Cardiac fibroblast (primary cell): Measurements from ENCODE around the gene SFT2D3.

Source experiments
- DNase-seq, 2 donors: peaks; one replicate each; pipeline versions ENCODE4 v3.0.0 to v3.0.0-alpha.2; 2010; ENCODE audit warnings: low read depth in 2 of 2
- H3K4me3 ChIP-seq, 2 donors: replicated peaks in 1 of 2; 1 replicate in 1 of 2; 2 replicates in 1 of 2; pipeline ENCODE4 v1.5.1; 2011; ENCODE audit warnings: low read depth in 2 of 2, low read length in 2 of 2, mild to moderate bottlenecking in 2 of 2, moderate library complexity in 1 of 2
- TF ChIP-seq, protein P1 (sequence below): IDR thresholded peaks from one replicate; pipeline ENCODE4 v1.5.1; 2011; ENCODE audit warnings: low read depth, mild to moderate bottlenecking, low read length, inconsistent platforms

Gene SFT2D3

DNA sequence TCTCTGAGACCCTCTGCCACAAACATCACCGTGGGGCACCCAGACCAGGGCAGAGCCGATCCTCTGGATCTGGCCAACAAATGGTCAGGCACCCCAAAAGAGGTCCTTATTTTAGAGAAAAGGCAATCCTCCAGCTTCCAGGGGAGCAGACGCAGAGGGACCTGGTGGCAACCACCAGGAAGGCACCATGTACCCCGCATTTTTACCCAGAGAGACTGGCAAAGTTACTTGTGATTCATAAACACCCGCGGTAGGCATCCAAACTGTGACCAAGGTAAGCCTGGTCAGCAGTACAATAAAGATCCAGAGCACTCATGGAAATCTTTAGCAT, 36.4 kb upstream of the SFT2D3 start:
- no peak overlapping the region for H3K4me3 ChIP-seq
- DNase-seq = no peak
- TF ChIP-seq, protein P1, sequence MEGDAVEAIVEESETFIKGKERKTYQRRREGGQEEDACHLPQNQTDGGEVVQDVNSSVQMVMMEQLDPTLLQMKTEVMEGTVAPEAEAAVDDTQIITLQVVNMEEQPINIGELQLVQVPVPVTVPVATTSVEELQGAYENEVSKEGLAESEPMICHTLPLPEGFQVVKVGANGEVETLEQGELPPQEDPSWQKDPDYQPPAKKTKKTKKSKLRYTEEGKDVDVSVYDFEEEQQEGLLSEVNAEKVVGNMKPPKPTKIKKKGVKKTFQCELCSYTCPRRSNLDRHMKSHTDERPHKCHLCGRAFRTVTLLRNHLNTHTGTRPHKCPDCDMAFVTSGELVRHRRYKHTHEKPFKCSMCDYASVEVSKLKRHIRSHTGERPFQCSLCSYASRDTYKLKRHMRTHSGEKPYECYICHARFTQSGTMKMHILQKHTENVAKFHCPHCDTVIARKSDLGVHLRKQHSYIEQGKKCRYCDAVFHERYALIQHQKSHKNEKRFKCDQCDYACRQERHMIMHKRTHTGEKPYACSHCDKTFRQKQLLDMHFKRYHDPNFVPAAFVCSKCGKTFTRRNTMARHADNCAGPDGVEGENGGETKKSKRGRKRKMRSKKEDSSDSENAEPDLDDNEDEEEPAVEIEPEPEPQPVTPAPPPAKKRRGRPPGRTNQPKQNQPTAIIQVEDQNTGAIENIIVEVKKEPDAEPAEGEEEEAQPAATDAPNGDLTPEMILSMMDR = no peak

DNA sequence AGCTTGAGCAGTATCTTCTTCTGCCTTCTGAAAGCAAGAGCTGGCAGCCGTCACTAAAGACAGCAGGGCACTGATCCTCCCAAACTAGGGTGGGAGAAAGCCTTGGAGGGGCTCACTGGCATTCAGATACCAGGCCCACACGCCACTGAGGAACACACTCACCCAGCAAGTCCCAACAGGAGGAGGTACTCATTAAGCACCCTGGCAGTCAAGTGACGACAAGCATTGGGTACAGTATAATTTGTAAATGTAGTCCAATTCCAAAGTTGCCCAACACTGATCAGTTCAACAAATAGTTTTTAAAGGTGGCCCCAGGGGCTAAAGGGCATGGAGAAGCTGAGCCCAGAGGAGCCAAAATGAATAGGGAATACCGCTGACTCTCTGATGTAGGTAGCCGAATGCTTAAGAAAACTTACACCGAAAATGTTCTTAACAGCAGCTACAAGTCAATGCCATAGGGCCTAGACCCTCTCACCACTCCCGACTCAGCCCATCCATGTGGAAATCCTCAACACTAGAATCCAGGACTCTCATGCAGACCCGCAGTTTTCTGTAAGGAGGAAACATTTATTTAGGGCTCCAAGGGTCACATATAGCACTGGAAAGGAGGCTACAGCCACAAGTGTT, 35.9 kb upstream of the SFT2D3 start:
- no peak overlapping the region for H3K4me3 ChIP-seq
- TF ChIP-seq, protein P1 = no peak
- DNase-seq = no peak

DNA sequence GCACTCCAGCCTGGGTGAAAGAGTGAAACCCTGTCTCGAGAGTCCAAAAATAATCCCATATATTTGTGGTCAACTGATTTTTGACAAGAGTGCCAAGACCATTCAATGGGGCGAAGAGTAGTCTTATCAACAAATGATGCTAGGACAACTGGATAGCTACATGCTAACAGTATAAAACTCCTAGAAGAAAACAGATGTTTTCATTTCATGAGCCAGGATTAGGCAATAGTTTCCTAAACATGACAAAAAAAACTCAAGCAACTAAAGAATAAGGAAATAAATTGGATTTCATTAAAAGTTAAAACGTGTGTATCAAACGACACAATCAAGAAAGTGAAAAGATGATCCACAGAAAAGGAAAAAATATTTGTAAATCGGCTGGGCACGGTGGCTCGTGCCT, 32.2 kb upstream of the SFT2D3 start:
- H3K4me3 ChIP-seq = no peak overlapping the region
- TF ChIP-seq, protein P1 = no peak
- peak in 1 of 2 donors; percentile 29 for DNase-seq

DNA sequence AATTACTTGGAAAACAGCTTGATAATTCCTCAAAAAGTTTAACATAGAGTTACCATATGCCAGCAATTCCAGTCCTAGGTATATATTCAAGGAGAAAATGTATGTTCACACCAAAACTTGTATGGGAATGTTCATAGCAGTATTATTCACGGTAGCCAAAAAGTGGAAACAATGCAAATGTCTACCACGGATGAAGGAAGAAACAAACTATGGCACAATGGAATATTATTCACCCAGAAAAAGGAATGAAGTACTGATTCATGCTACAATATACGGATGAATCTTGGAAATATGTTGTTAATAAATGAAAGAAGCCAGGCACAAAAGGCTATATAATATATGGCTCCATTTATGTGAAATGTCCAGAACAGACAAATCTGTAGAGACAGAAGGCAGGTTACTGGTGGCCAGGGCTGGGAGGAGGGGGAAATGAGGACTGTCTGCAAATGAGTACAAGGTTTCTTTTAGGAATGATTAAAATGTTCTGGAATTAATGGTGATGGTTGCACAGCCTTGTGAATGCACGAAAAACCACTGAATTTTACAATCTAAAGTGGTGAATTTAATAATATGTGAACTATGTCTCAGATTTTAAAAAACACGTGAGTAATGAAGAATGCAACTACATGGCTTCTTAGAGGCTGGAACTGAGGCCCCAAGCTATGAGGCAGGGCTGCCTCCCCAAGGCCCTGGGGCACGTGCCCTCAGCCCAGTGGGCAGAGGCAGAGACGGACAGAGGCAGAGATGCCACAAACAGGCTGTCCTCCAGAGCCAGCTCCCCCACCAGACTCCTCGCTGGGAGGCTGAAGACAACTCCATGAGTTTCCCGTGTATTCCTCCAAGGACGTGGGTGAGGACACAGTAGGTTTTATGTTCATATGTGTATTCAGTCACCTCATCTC, 31.0 kb upstream of the SFT2D3 start:
- TF ChIP-seq, protein P1 = no peak
- DNase-seq = no peak
- H3K4me3 ChIP-seq = no peak overlapping the region

DNA sequence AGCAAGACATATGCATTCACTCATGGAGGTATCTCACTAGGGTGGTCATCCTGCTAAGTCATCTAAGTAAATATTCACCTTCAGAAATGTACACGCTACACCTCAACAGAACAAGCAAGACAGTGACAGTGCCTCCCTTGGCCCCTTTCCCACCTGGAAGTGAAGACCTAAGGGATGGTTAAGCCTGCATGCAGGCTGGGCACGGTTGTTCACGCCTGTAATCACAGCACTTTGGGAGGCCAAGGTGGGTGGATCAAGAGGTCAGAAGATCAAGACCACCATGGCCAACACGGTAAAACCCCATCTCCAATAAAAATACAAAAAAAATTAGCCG, 30.4 kb upstream of the SFT2D3 start:
- no peak overlapping the region for H3K4me3 ChIP-seq
- TF ChIP-seq, protein P1 = no peak

DNA sequence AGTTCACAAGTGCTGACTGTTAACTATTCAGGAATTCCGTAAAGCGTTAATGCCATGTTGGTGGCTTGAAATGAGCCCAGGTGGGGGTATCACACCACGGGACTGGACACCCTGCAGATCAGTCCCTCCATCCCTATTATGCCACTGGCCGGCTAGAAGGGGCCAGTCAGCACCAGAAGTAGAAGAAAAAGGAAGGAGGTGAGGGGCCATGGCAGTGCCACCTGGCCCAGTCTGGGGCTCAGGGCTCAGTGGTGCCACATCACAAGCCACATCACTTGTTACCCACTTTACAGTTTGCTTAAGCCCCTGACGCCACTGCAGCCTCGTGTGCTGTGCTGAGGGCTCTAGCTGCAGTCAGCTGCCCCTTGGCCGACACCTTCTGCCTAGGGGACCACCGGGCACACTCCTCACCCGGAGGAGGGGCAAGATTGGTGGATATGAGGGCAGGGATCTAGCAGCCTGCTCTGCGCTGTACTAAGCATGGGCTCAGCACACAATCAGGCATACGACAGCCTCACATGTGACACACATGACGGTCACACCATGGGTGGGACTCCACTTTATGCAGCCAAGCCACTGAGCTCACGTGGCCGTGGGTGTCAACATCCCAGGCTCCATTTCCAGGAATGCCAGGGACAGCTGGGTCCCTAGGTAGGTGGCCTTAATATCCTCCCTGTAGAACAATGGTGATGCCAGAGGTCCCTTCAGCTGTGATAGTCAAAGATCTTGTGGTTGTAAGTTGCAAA, 29.6 kb upstream of the SFT2D3 start:
- DNase-seq = no peak
- TF ChIP-seq, protein P1 = no peak
- no peak overlapping the region for H3K4me3 ChIP-seq

More for the DNA sequence above, 30.4 kb upstream of the SFT2D3 start:
- no peak for DNase-seq
